NCI-H748 (cell line): ENCODE results near the gene LENEP.

Source experiments
- DNase-seq: peaks from one replicate; lab custom pipeline; 2025; ENCODE audit not compliant: unreplicated experiment; lab: John Stamatoyannopoulos, UW

The LENEP gene

GRCh38 chr1:154993572-154994268 lies at the start of gene LENEP:
Gene LENEP, plus strand, starts transcription at chr1:154993586. Its CDS starts 22 bp downstream, at chr1:154993608.
- DNase-seq: no peak

DNA sequence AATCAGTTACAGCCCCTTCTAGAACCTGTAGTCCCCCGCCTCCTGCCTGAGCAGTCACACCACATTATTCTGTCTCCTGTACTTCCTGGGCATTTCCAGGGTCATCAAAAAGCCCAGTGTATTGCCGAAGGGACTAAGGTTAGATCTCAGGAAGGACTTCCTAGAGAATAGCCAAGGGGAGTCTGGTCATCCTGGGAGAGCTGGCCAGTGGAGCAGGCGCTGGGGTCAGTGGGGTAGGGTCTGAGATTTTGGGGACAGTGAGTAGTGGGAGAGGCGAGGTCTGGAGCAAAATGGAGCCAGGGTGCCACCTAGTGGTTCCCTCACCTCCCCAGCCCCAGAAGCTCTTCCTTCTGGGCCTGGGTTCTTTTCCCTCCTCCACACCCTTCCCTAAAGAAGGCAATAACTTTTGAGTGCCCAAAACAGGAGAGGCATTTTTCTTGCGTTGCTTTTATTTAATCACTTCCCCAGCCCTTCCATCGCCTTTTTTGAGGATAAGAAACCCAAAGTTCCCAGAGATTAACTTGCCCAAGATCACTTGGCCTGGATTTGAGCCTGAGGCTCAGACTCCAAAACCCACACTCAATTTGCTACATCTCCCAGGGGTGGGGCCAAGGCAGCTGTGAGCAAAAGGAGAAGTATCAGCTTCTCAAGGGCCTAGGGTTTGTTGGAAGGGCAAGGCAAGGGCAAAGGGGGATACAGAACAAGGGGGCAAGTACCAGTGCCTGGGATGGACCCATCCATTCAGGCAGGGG lies 49.6 kb upstream of the LENEP start:
- DNase-seq: peak; percentile 37

- DNase-seq: no peak
Measured at GRCh38 chr1:154944401-154945159, 48.8 kb upstream of the LENEP start.

GRCh38 chr1:154945160-154945961 lies 48.0 kb upstream of the LENEP start:
- no peak for DNase-seq

DNA sequence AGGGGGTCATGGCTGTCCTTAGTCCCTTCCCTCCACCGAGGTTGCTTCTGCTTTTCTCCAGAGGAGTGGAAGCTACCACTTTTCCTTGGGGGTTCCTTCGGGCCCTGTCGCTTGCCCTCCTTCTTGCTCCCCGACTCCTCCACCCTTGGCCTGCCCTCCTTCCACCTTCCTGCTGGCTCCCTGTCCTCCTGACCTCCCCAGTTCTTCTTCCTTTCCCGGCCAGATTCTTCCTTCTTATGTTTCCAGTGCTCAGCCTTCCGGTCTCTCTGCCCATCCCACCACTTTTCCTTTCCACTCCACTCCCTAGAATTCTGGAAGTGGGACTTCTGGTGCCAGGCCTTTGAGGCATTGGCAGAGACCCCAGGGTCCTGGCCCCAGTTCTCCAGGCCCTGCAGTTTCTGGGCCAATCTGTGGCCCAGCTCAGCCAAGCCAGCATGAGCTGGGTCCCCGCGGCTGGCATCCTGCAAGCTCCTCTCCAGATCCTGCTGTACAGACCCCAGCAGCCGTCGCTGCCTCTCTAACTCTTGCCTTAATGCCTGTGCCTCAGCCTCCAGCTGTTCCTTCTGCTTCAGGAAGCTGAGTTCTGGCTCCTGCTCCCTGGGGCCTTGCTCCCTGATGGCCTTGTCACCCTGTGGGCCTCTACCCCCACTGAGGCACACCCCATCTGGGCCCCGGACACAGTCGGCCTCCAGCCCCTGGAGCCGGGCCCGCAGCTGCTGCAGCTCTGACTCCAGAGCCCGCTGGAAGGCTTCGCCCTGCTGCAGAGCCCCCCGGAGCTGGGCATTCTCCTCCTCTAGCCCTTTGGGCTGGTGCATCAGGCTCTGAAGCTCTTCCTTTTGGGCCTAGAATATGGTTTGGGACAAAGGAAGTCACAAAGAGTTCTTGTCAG lies 47.2 kb upstream of the LENEP start:
- no peak for DNase-seq

- DNase-seq: no peak
Measured at GRCh38 chr1:154948079-154948478, 45.3 kb upstream of the LENEP start.

DNA sequence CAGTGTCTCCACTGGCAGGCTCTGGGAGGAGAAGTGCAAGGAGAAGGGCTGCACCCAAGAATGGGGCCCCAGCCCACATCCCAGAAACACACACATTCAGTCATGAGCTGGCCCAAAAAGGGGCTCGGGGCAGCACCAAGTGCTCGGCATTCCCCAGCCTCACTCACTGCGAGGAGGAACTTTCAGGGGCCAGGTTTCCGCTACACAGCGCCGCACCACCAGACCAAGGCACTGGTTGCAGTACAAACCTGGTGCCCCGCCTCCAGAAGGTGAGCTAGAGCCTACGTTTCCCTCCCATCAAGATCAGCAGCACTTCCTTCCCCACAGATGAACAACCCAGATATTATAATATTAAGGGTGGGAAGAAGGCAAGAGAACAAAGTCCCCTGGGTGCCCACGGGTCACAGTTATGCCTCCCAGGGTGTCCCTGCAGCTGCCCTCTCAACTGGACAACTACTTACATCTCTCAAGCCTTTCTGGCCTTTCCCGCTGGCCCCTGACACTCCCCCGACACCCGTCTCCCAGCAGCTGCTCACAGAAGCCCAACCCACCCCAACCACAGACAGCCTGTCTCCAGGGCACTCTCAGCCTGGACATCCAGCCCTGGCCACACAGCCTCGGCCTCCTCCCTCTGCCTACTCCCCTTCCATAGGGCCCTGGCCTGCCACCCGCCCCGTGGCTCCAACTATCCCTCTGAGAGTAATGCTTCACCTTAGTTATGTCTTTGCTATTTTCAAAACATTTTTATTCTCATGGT lies 41.3 kb upstream of the LENEP start:
- DNase-seq: no peak

DNA sequence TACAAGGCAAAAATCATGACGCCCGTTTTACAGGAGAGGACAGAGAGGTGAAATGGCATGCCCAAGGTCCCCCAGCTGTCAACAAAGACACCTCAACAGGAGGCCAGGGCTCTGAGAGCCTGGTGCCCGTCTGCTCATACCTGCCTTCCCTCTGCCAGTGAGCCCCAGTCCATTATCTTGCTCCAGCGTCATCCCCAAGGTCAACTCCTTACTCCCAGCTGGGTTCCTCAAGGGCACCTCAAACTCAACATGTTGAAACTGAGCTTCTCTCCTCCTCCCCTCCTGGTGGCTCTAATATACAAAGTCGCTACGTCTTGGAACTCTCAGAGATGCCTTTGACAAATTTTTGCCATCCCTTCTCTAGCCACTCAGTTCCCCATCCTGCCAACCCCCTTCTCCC lies 40.7 kb upstream of the LENEP start:
- DNase-seq: no peak

GRCh38 chr1:154953611-154954038 lies 39.8 kb upstream of the LENEP start:
- DNase-seq: no peak

- DNase-seq: no peak
Measured at GRCh38 chr1:154954541-154954940, 38.8 kb upstream of the LENEP start.

- peak; percentile 89 for DNase-seq
Measured at GRCh38 chr1:154955039-154955717, 38.2 kb upstream of the LENEP start.

DNA sequence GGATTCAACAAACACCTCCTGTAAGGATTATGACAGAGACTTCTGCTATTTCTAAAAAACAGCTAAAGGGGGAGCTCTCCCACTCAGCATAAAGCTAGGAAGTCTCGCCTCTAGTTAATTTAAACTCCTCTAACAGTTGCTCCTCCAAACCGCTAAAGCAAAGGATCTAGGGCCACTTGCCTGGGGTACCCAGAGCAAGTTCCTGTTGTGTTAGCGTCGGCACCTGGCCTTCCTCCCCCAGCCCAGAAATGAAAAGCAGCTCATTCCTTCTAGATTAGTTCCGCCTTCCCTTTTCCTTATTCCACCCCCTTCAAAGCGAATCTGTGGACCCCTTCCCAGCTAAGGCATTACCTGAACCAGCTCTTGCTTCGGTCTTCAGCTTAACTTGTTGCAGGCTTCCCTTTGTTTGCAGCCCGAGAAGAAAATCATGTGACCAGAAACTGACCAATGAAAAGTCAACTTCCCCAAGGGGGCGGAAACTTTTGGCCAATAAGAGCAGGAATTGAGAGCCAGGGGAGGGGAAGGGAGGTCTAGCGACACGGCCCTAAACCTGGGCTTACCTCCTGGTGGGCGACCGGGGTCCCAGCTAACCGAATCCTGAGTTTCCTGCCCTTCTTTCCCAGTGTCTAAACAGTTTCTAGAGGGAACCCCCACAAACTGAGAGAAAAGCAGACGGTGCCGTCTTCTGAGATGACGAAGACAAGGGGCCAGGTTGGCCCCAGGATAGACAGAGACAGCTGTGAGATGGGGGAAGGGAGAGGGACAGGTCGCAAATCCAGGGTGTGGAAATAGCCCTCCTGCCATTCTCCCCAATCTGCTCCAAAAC lies 37.5 kb upstream of the LENEP start, which contains the start of gene PBXIP1:
TSS of gene PBXIP1 (minus strand) at position 382 of the 826 bp plus-strand sequence. CDS start 2,378 bp downstream, outside the sequence.
- DNase-seq: peak; percentile 92

GRCh38 chr1:154956544-154956941 lies 36.8 kb upstream of the LENEP start:
- no peak for DNase-seq

GRCh38 chr1:154957091-154957657 lies 36.2 kb upstream of the LENEP start:
- no peak for DNase-seq

DNA sequence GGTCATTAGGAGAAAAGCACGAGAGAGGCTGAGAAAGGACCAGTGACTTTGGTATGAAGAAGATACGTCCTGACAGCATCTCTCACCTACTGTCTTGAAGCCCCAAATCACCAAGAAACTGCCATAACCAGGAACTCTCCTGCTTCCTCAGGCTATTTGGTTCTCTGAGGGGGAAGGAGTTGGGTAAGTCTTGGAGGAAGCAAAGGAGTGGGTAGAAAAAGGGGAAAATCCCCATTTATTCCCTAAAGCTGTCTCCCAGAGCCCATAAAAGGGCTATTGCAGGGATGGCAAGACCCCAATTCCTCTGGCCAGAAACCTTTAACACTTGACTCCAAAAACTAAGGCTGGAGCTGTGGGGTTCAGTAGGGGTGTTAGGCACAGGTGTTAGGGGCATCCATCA lies 35.4 kb upstream of the LENEP start:
- no peak for DNase-seq

GRCh38 chr1:154958681-154959425 lies 34.5 kb upstream of the LENEP start:
- no peak for DNase-seq

GRCh38 chr1:154959426-154959780 lies 34.0 kb upstream of the LENEP start:
- DNase-seq: no peak
